ENCODE results near the gene PLXNB1. TPM values are rescaled to one million over a fixed set of nuclear protein-coding genes. Genes with fewer than 3 reads are reported as not detected.

The PLXNB1 gene
- total RNA-seq, 1 experiment from 2014 or later, result 4.0 TPM

DNA sequence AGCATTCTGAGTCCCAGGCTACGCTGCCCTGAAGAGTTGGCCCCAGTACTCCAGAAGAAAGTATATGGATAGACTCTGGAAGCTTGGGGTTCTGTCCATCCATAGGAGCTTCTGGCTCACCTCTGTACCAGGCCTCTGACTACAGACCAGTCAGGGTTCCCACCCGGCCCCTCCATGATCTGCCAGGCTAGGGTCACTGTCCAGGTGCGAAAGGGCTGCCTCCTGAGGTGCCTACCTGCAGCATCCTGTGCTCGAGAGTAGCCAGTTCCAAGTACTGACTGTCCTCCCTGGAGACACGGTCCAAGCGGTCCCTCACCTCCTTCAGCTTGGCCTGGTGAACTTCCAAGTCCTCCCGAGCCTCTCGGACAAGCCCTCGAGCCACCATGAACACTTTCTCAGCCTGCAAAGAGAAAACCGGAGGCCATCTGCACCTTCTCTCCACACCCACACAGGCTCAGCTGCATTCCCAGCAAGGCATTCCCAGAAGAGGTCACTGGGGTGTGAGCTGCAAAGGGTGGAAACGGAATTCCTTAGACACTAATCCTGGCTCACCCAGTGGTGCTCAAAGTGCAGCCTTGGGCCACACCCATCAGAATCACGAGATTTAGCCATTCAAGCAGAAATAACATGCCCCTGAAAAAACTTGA, 3.7 kb upstream of the PLXNB1 start:
- Histone ChIP-seq H3K36me3 (peaks cover 4% of the 10 kb centered on the region), H3K27me3 (replicated peaks) (no peaks in the 10 kb centered on the region), H3K4me1 (replicated peaks) (peaks cover 8% of the 10 kb centered on the region), H3K4me3 (no peak overlapping the region), H3K9me3 (replicated peaks) (no peaks in the 10 kb centered on the region), H3K27ac (no peak overlapping the region)
- DNase-seq (ENCODE audit: low read depth in 1 of 2, low spot score in 2 of 2), result no peak

DNA sequence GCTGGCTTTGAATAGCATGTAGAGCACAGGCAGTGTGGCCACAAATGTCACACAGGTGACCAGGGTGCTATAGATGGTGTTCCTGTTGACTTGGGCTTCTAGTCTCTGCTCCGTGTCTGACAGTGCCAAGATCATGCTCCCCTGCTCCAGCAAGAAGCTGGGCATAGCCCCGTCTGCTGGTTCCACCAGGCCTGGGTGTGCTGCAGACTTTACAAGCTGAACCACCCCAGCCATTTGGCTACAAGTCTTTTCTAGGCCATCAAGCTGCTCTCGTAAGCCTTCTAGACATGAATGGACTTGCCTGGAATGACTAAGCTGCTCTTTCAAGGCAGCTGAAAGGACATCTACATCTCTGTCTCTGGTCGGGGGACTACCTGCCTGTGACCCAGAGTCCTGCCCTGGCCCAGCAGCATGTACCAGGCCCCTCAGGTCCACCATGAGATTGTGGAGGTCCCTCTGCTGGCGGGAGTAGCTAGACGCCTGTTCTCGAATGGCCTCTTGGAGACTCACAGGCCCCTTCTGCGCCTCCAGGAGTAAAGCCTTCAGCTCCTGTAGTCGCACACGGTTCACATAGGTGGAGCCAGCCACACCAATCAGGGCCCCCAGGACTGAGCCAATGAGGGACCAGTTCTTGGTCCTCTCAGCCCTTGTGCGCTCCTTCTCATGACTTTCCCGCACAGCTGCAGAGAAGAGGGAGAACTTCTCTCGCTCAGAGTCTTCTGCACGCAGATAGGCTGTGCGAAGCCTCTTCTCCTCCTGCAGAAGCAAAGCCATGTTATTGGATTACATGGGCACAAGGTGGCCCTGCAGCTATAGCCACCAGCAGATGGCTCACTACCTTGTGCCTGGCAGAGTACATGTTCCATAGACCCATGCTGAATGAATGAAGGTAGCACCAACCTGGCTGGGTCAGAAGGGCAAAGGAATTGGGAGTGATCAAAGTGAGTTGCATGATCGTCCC, 2.8 kb upstream of the PLXNB1 start:
- H3K36me3 ChIP-seq, result peaks cover 4% of the 10 kb centered on the region
- no peaks in the 10 kb centered on the region for H3K9me3 ChIP-seq (replicated peaks)
- H3K4me3 ChIP-seq, result no peak overlapping the region
- peaks cover 8% of the 10 kb centered on the region for H3K4me1 ChIP-seq (replicated peaks)
- no peak overlapping the region for H3K27ac ChIP-seq
- 0 out of 2 replicates have a peak, but pooled peaks cover 2% of the 10 kb centered on the region for H3K27me3 ChIP-seq (replicated peaks)
- DNase-seq (ENCODE audit: low read depth in 1 of 2, low spot score in 2 of 2), result no peak

- Histone ChIP-seq H3K36me3 (peaks cover 4% of the 10 kb centered on the region), H3K9me3 (replicated peaks) (no peaks in the 10 kb centered on the region), H3K27me3 (replicated peaks) (0 out of 2 replicates have a peak, but pooled peaks cover 2% of the 10 kb centered on the region), H3K4me3 (no peak overlapping the region), H3K27ac (no peak overlapping the region), H3K4me1 (replicated peaks) (peaks cover 8% of the 10 kb centered on the region)
- DNase-seq (ENCODE audit: low read depth in 1 of 2, low spot score in 2 of 2), result no peak
Measured at GRCh38 chr3:48431224-48432029, 1.5 kb upstream of the PLXNB1 start.

GRCh38 chr3:48430708-48431101, 819 bp upstream of the PLXNB1 start:
- no peak for DNase-seq (ENCODE audit: low read depth in 1 of 2, low spot score in 2 of 2)
- Histone ChIP-seq H3K9me3 (replicated peaks) (no peaks in the 10 kb centered on the region), H3K4me3 (no peak overlapping the region), H3K27ac (no peak overlapping the region), H3K36me3 (peaks cover 4% of the 10 kb centered on the region), H3K27me3 (replicated peaks) (0 out of 2 replicates have a peak, but pooled peaks cover 2% of the 10 kb centered on the region), H3K4me1 (replicated peaks) (peaks cover 8% of the 10 kb centered on the region)

DNA sequence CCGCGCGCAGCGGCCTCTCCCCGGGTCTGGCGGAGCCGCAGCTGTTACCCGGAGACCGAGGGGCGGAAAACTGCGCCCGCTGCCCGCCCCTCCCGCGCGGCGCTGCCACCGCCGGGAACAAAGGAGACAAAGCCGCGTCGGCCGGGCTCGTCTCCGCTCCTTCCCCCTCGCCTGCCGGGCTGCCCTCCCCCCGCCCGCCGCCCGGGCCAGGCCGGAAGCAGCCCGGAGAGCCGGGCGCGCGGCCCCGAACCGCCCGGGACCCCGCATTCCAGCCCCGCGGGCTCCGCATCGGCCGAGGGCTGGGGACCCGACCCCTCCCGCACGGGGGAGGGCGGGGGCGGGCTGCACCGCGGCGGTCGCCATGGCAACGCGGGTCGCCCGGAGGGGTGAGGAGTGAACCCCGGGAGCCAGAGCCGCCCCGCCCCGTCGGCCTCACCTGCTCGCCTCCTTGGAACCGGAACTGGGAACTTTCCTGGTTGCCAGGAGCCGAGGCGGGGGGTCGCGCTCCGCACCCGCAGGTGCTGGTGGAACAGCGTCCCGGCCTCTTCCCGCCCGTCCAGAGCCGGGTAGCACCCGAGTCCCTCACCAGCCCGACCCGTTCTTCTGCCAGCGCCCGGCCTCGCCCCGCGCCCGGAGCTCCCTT, 448 bp downstream of the PLXNB1 start:
- peaks cover 4% of the 10 kb centered on the region for H3K36me3 ChIP-seq
- H3K4me1 ChIP-seq (replicated peaks), result peaks cover 8% of the 10 kb centered on the region
- DNase-seq (ENCODE audit: low read depth in 1 of 2, low spot score in 2 of 2), result peak in 1 of 2 experiments; percentile 24
- 0 out of 2 replicates have a peak, but pooled peaks cover 2% of the 10 kb centered on the region for H3K27me3 ChIP-seq (replicated peaks)
- H3K9me3 ChIP-seq (replicated peaks), result no peaks in the 10 kb centered on the region
- peak overlapping the region; percentile 79 for H3K4me3 ChIP-seq
- no peak overlapping the region for H3K27ac ChIP-seq

GRCh38 chr3:48428572-48429316, 1.1 kb downstream of the PLXNB1 start:
- Histone ChIP-seq H3K4me1 (replicated peaks) (peaks cover 8% of the 10 kb centered on the region), H3K36me3 (peaks cover 4% of the 10 kb centered on the region), H3K27ac (no peak overlapping the region), H3K9me3 (replicated peaks) (no peaks in the 10 kb centered on the region), H3K4me3 (peak overlapping the region; percentile 79), H3K27me3 (replicated peaks) (0 out of 2 replicates have a peak, but pooled peaks cover 2% of the 10 kb centered on the region)
- peak in 1 of 2 experiments; percentile 24 for DNase-seq (ENCODE audit: low read depth in 1 of 2, low spot score in 2 of 2)

- Histone ChIP-seq H3K27me3 (replicated peaks) (0 out of 2 replicates have a peak, but pooled peaks cover 2% of the 10 kb centered on the region), H3K27ac (no peak overlapping the region), H3K36me3 (peaks cover 4% of the 10 kb centered on the region), H3K9me3 (replicated peaks) (no peaks in the 10 kb centered on the region), H3K4me1 (replicated peaks) (peaks cover 8% of the 10 kb centered on the region), H3K4me3 (no peak overlapping the region; the same call in 1 of the 2 replicates)
- DNase-seq (ENCODE audit: low read depth in 1 of 2, low spot score in 2 of 2), result no peak
Measured at GRCh38 chr3:48428088-48428571, 1.8 kb downstream of the PLXNB1 start.

- Histone ChIP-seq H3K9me3 (replicated peaks) (no peaks in the 10 kb centered on the region), H3K4me1 (replicated peaks) (peaks cover 8% of the 10 kb centered on the region), H3K4me3 (no peak overlapping the region), H3K27ac (no peak overlapping the region), H3K36me3 (peaks cover 4% of the 10 kb centered on the region), H3K27me3 (replicated peaks) (0 out of 2 replicates have a peak, but pooled peaks cover 2% of the 10 kb centered on the region)
- no peak for DNase-seq (ENCODE audit: low read depth in 1 of 2, low spot score in 2 of 2)
Measured at GRCh38 chr3:48427630-48427962, 2.3 kb downstream of the PLXNB1 start.

DNA sequence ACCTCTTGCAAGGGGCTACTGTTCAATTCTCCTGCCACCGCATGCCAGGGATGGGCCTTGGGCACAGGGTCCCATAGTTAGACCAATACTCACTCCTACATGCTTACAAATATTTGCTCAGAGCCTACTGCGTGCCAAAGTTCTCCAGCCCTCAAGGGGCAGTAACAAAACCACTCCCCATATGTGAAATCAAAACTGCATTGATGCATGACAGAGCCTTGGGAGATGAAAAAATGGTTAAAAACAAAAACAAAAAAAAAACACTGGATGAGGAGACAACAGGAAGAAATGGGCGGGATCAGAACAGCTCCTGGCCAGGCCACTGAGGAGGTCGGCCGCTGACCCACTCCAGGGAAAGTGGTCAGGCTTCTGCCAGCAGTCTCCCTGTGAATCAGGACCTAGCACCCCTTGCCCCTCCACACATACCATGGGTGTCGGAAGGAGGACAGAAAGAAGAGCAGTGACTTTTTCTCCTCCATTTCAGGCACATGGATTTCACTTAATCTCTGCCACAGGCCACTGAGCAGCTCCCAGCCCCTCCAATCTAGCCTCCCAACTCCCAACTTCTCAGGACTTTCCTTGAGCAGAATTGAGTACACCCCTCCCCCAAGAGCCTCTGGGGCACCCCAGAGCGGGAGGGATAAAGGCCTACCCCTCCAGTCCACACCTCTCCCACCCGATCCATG, 2.8 kb downstream of the PLXNB1 start:
- Histone ChIP-seq H3K36me3 (no peaks in the 10 kb centered on the region; the same call in 1 of the 2 replicates), H3K4me3 (no peak overlapping the region), H3K27ac (no peak overlapping the region), H3K4me1 (replicated peaks) (peaks cover 8% of the 10 kb centered on the region), H3K27me3 (replicated peaks) (0 out of 2 replicates have a peak, but pooled peaks cover 2% of the 10 kb centered on the region), H3K9me3 (replicated peaks) (no peaks in the 10 kb centered on the region)
- no peak for DNase-seq (ENCODE audit: low read depth in 1 of 2, low spot score in 2 of 2)

DNA sequence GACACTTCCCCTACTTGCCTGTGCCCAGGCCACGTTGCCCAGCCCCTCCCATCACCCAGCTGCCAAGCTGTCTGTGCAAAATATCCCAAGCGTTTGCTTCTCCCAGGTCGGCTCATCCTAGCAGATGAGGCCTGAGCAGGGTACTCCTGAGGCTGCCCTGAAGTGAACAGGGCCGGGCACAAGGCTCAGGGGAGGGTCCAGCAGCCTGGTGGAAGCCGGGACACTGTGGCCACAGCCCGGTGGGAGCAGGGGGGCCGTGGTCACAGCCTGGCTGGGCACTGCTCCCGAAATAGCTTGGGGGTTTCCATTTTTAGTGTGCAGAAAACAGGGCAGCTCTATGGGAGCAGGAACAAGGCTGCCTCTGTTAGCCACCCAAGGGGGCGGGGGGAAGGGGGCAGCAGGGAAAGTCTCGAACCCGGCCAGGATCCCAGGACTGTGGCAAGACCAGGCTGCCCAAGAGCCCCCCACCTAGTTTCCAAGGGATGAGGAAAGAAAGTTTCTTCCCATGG, 3.4 kb downstream of the PLXNB1 start:
- H3K27me3 ChIP-seq (replicated peaks), result 0 out of 2 replicates have a peak, but pooled peaks cover 2% of the 10 kb centered on the region
- peaks cover 8% of the 10 kb centered on the region for H3K4me1 ChIP-seq (replicated peaks)
- no peak overlapping the region for H3K4me3 ChIP-seq
- H3K9me3 ChIP-seq (replicated peaks), result no peaks in the 10 kb centered on the region
- DNase-seq (ENCODE audit: low read depth in 1 of 2, low spot score in 2 of 2), result no peak
- no peak overlapping the region for H3K27ac ChIP-seq
- no peaks in the 10 kb centered on the region for H3K36me3 ChIP-seq

GRCh38 chr3:48425281-48425812, 4.5 kb downstream of the PLXNB1 start:
- DNase-seq (ENCODE audit: low read depth in 1 of 2, low spot score in 2 of 2), result no peak
- Histone ChIP-seq H3K27me3 (replicated peaks) (0 out of 2 replicates have a peak, but pooled peaks cover 2% of the 10 kb centered on the region), H3K9me3 (replicated peaks) (no peaks in the 10 kb centered on the region), H3K4me1 (replicated peaks) (peaks cover 8% of the 10 kb centered on the region), H3K4me3 (no peak overlapping the region), H3K36me3 (no peaks in the 10 kb centered on the region), H3K27ac (no peak overlapping the region)
